ENCODE results near the gene DOLK.

DNA sequence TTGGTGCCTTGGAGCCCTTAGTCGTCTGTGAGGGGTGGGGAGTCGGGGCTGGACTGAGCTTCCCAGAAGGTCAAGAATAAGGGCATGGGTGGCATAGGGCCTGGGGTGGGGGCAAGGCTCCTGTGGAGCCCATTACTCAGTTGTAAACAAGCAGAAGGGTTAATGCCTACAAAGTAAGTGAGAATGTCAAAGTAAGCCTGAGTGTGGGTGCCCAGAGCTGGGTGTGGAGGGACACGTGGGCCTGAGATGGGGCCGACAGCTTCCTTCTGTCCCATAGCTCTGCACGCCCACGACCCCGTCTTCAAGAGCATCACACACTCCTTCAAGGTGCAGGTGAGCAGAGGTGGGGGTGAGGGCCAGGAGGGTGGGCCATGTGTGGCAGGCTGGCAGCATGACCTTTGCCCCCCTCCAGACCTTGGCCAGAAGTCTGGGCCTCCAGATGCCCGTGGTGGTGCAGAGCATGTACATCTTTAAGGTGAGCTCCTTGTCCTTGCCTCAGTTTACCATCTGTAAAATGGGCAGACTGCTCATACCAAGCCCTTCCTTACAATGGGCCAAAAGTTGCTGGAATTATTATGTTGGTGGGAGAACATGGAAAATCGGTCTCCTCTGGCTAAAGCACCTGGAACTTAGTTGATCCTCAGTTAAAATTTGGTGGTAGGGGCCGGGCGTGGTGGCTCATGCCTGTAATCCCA lies 11.1 kb downstream of the DOLK start:
- TF ChIP-seq, protein P1, sequence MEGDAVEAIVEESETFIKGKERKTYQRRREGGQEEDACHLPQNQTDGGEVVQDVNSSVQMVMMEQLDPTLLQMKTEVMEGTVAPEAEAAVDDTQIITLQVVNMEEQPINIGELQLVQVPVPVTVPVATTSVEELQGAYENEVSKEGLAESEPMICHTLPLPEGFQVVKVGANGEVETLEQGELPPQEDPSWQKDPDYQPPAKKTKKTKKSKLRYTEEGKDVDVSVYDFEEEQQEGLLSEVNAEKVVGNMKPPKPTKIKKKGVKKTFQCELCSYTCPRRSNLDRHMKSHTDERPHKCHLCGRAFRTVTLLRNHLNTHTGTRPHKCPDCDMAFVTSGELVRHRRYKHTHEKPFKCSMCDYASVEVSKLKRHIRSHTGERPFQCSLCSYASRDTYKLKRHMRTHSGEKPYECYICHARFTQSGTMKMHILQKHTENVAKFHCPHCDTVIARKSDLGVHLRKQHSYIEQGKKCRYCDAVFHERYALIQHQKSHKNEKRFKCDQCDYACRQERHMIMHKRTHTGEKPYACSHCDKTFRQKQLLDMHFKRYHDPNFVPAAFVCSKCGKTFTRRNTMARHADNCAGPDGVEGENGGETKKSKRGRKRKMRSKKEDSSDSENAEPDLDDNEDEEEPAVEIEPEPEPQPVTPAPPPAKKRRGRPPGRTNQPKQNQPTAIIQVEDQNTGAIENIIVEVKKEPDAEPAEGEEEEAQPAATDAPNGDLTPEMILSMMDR (IDR thresholded peaks at IDR 0.05; ENCODE audit: poor library complexity): no peak
- no peak for TF ChIP-seq EZH2 (IDR thresholded peaks at IDR 0.05; ENCODE audit: borderline replicate concordance)
- no peak for TF ChIP-seq EZH2phosphoT487 (IDR thresholded peaks at IDR 0.05; ENCODE audit: low read depth, severe bottlenecking, unreplicated experiment)
